K562 (cell line): ENCODE results near the gene RNU6-1. TPM values are rescaled to one million over a fixed set of nuclear protein-coding genes. Genes with fewer than 3 reads are reported as not detected.

Experiments
- E2F1 ChIP-seq: sonication (generic); formaldehyde crosslinking; IDR thresholded peaks from 2 replicates; pipeline ENCODE4 v1.8.1; 2023; ENCODE audit warnings: mild to moderate bottlenecking, missing genetic modification reagents, moderate library complexity
- ZNF24 ChIP-seq: fragments of 450-650 bp; IDR thresholded peaks from 2 replicates; pipeline ENCODE4 v1.6.1; 2016
- ZNF318 ChIP-seq, 2 experiments: fragments of 450-650 bp; IDR thresholded peaks; 2 replicates each; pipeline ENCODE4 v1.6.1; 2016; ENCODE audit warnings: mild to moderate bottlenecking in 2 of 2, borderline replicate concordance in 1 of 2, low read depth in 1 of 2, moderate library complexity in 1 of 2
- polyA plus RNA-seq, 8 experiments: library from polyadenylated mRNA; depleted of rRNA in 4 of 8; stranded (reverse) in 5 of 8; unstranded in 3 of 8; fragments of >200 nt; fragmentation: Nextera tagmentation in 2 of 8; fragmentation: Illumina TruSeq in 1 of 8; extraction: Ambion mirVana in 2 of 8; extraction: Trizol in 1 of 8; gene quantifications; 2 replicates each; pipeline versions ENCODE4 v1.2.1 to v1.2.3, GENCODE V29; 2011 to 2014; ENCODE audit warnings: inconsistent platforms in 1 of 8, missing spikeins in 1 of 8
- total RNA-seq, 7 experiments: library from RNA; depleted of rRNA in 6 of 7; stranded (reverse); fragments of >200 nt in 6 of 7; fragmentation: Illumina TruSeq in 2 of 7; extraction: Trizol in 2 of 7; gene quantifications; 2 replicates each; pipeline versions ENCODE4 v1.2.1 to v1.2.3, GENCODE V29; 2011 to 2021; ENCODE audit warnings: low replicate concordance in 1 of 7
- TF ChIP-seq, protein P1 (sequence below): sonication (generic); formaldehyde crosslinking; IDR thresholded peaks from 2 replicates; pipeline ENCODE4 v1.8.0; 2022; ENCODE audit warnings: mild to moderate bottlenecking, missing genetic modification reagents, borderline replicate concordance

The RNU6-1 gene
- total and polyA plus RNA-seq, 9 of the 15 experiments (the other 6 are each of a cell fraction or from before 2014, with no cell fraction given): not detected

DNA sequence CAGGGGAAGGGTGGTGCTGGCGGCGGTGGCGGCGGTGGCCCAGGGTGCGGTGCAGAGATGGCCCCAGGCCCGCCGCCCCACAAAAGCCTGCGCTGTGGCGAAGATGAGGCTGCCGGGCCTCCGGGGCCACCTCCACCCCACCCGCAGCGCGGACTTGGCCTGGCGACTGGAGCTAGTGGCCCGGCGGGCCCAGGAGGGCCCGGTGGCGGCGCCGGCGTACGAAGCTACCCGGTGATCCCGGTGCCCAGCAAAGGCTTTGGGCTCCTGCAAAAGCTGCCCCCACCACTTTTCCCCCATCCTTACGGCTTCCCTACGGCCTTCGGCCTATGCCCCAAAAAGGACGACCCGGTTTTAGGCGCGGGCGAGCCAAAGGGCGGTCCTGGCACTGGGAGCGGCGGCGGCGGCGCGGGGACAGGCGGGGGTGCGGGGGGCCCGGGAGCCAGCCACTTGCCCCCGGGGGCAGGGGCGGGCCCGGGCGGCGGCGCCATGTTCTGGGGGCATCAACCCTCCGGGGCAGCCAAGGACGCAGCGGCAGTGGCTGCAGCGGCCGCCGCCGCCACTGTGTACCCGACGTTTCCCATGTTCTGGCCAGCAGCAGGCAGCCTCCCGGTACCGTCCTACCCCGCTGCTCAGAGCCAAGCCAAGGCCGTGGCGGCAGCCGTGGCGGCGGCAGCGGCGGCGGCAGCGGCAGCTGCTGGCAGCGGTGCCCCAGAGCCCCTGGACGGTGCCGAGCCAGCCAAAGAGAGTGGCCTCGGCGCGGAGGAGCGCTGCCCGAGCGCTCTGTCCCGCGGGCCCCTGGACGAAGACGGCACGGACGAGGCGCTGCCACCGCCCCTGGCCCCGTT is 12.9 kb downstream of the RNU6-1 start (continued):
- TF ChIP-seq ZNF318 (IDR thresholded peaks at IDR 0.05; ENCODE audit: borderline replicate concordance in 1 of 2, low read depth in 1 of 2) (no peak), E2F1 (CRISPR knock-in tag) (no peak), ZNF24 (no peak)
- TF ChIP-seq, protein P1, sequence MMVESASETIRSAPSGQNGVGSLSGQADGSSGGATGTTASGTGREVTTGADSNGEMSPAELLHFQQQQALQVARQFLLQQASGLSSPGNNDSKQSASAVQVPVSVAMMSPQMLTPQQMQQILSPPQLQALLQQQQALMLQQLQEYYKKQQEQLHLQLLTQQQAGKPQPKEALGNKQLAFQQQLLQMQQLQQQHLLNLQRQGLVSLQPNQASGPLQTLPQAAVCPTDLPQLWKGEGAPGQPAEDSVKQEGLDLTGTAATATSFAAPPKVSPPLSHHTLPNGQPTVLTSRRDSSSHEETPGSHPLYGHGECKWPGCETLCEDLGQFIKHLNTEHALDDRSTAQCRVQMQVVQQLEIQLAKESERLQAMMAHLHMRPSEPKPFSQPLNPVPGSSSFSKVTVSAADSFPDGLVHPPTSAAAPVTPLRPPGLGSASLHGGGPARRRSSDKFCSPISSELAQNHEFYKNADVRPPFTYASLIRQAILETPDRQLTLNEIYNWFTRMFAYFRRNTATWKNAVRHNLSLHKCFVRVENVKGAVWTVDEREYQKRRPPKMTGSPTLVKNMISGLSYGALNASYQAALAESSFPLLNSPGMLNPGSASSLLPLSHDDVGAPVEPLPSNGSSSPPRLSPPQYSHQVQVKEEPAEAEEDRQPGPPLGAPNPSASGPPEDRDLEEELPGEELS: no peak
